ENCODE measurements around the gene GCLC. TPM values are rescaled to one million over a fixed set of nuclear protein-coding genes. Genes with fewer than 3 reads are reported as not detected.

Gene GCLC
- total RNA-seq, 1 experiment from 2014 or later: 65.4 TPM

GRCh38 chr6:53524455-53524815, 20.5 kb downstream of the GCLC start:
- no peak for DNase-seq (ENCODE audit: low spot score)

GRCh38 chr6:53523511-53524454, 21.1 kb downstream of the GCLC start:
- DNase-seq (ENCODE audit: low spot score): no peak

GRCh38 chr6:53520320-53520928, 24.5 kb downstream of the GCLC start:
- DNase-seq (ENCODE audit: low spot score): no peak

- no peak for DNase-seq (ENCODE audit: low spot score)
These were observed 26.0 kb downstream of the GCLC start for GRCh38 chr6:53518862-53519261.

GRCh38 chr6:53517021-53517420, 27.9 kb downstream of the GCLC start:
- DNase-seq (ENCODE audit: low spot score): peak; percentile 39

GRCh38 chr6:53514677-53515076, 30.2 kb downstream of the GCLC start:
- no peak for DNase-seq (ENCODE audit: low spot score)

- DNase-seq (ENCODE audit: low spot score): peak; percentile 48
These were observed 31.4 kb downstream of the GCLC start for GRCh38 chr6:53513519-53513966.

GRCh38 chr6:53513056-53513455, 31.8 kb downstream of the GCLC start:
- DNase-seq (ENCODE audit: low spot score): no peak

GRCh38 chr6:53512626-53513025, 32.3 kb downstream of the GCLC start:
- no peak for DNase-seq (ENCODE audit: low spot score)

GRCh38 chr6:53510746-53511145, 34.2 kb downstream of the GCLC start:
- DNase-seq (ENCODE audit: low spot score): no peak

GRCh38 chr6:53506872-53507271, 38.0 kb downstream of the GCLC start:
- DNase-seq (ENCODE audit: low spot score): no peak

- DNase-seq (ENCODE audit: low spot score): no peak
These were observed 40.4 kb downstream of the GCLC start for GRCh38 chr6:53504512-53504911.

GRCh38 chr6:53503060-53503459, 41.8 kb downstream of the GCLC start:
- DNase-seq (ENCODE audit: low spot score): no peak

GRCh38 chr6:53501432-53501831, 43.5 kb downstream of the GCLC start:
- DNase-seq (ENCODE audit: low spot score): no peak

- DNase-seq (ENCODE audit: low spot score): no peak
These were observed 44.8 kb downstream of the GCLC start for GRCh38 chr6:53500095-53500494.

GRCh38 chr6:53499094-53499493, 45.8 kb downstream of the GCLC start:
- DNase-seq (ENCODE audit: low spot score): no peak

GRCh38 chr6:53498649-53499048, 46.3 kb downstream of the GCLC start:
- DNase-seq (ENCODE audit: low spot score): no peak

GRCh38 chr6:53497905-53498304, 47.0 kb downstream of the GCLC start:
- DNase-seq (ENCODE audit: low spot score): no peak

- DNase-seq (ENCODE audit: low spot score): peak; percentile 82
These were observed 48.0 kb downstream of the GCLC start for GRCh38 chr6:53496797-53497375.

GRCh38 chr6:53495506-53496499, 49.1 kb downstream of the GCLC start:
- DNase-seq (ENCODE audit: low spot score): peak; percentile 34

GRCh38 chr6:53494076-53494475, 50.8 kb downstream of the GCLC start:
- DNase-seq (ENCODE audit: low spot score): no peak

GRCh38 chr6:53493635-53494025, 51.3 kb downstream of the GCLC start:
- no peak for DNase-seq (ENCODE audit: low spot score)
